ENCODE results near the gene CTDSP1.

CTDSP1 gene

GRCh38 chr2:218402911-218403411, 3.3 kb downstream of the CTDSP1 start:
- Histone ChIP-seq H3K4me1 (ENCODE audit: control insufficient read depth, low read depth, low read length) (peaks cover 21% of the 10 kb centered on the region), H3K4me3 (ENCODE audit: low read length) (no peak overlapping the region), H3K27me3 (ENCODE audit: control insufficient read depth, insufficient read depth, low read length) (peaks cover 17% of the 10 kb centered on the region), H3K36me3 (ENCODE audit: control insufficient read depth, low read depth, low read length) (no peaks in the 10 kb centered on the region), H3K9me3 (ENCODE audit: control insufficient read depth, low read depth, low read length) (no peaks in the 10 kb centered on the region), H3K9ac (ENCODE audit: low read length) (no peak overlapping the region), H3K27ac (ENCODE audit: low read length) (no peak overlapping the region)

- Histone ChIP-seq H3K9me3 (ENCODE audit: control insufficient read depth, low read depth, low read length) (no peaks in the 10 kb centered on the region), H3K4me1 (ENCODE audit: control insufficient read depth, low read depth, low read length) (peaks cover 21% of the 10 kb centered on the region), H3K27me3 (ENCODE audit: control insufficient read depth, insufficient read depth, low read length) (peaks cover 8% of the 10 kb centered on the region), H3K27ac (ENCODE audit: low read length) (no peak overlapping the region), H3K36me3 (ENCODE audit: control insufficient read depth, low read depth, low read length) (no peaks in the 10 kb centered on the region), H3K9ac (ENCODE audit: low read length) (no peak overlapping the region), H3K4me3 (ENCODE audit: low read length) (no peak overlapping the region)
Measured at GRCh38 chr2:218403810-218404209, 4.1 kb downstream of the CTDSP1 start.

- H3K27me3 ChIP-seq (ENCODE audit: control insufficient read depth, insufficient read depth, low read length): peaks cover 1% of the 10 kb centered on the region
- H3K9ac ChIP-seq (ENCODE audit: low read length): no peak overlapping the region
- peaks cover 21% of the 10 kb centered on the region for H3K4me1 ChIP-seq (ENCODE audit: control insufficient read depth, low read depth, low read length)
- no peaks in the 10 kb centered on the region for H3K9me3 ChIP-seq (ENCODE audit: control insufficient read depth, low read depth, low read length)
- no peak overlapping the region for H3K27ac ChIP-seq (ENCODE audit: low read length)
- H3K36me3 ChIP-seq (ENCODE audit: control insufficient read depth, low read depth, low read length): no peaks in the 10 kb centered on the region
- H3K4me3 ChIP-seq (ENCODE audit: low read length): no peak overlapping the region
Measured at GRCh38 chr2:218404351-218405085, 4.8 kb downstream of the CTDSP1 start.

- peaks cover 21% of the 10 kb centered on the region for H3K4me1 ChIP-seq (ENCODE audit: control insufficient read depth, low read depth, low read length)
- peak overlapping the region; percentile 75 for H3K4me3 ChIP-seq (ENCODE audit: low read length)
- H3K9ac ChIP-seq (ENCODE audit: low read length): peak overlapping the region; percentile 55
- no peak overlapping the region for H3K27ac ChIP-seq (ENCODE audit: low read length)
- H3K36me3 ChIP-seq (ENCODE audit: control insufficient read depth, low read depth, low read length): no peaks in the 10 kb centered on the region
- H3K9me3 ChIP-seq (ENCODE audit: control insufficient read depth, low read depth, low read length): no peaks in the 10 kb centered on the region
- H3K27me3 ChIP-seq (ENCODE audit: control insufficient read depth, insufficient read depth, low read length): no peaks in the 10 kb centered on the region
Measured at GRCh38 chr2:218405086-218405745, 5.5 kb downstream of the CTDSP1 start.

GRCh38 chr2:218405746-218406208, 6.1 kb downstream of the CTDSP1 start:
- peak overlapping the region; percentile 55 for H3K9ac ChIP-seq (ENCODE audit: low read length)
- peaks cover 21% of the 10 kb centered on the region for H3K4me1 ChIP-seq (ENCODE audit: control insufficient read depth, low read depth, low read length)
- no peaks in the 10 kb centered on the region for H3K36me3 ChIP-seq (ENCODE audit: control insufficient read depth, low read depth, low read length)
- H3K9me3 ChIP-seq (ENCODE audit: control insufficient read depth, low read depth, low read length): no peaks in the 10 kb centered on the region
- H3K27me3 ChIP-seq (ENCODE audit: control insufficient read depth, insufficient read depth, low read length): no peaks in the 10 kb centered on the region
- peak overlapping the region; percentile 75 for H3K4me3 ChIP-seq (ENCODE audit: low read length)
- peak overlapping the region; percentile 41 for H3K27ac ChIP-seq (ENCODE audit: low read length)

GRCh38 chr2:218406209-218406948, 6.7 kb downstream of the CTDSP1 start:
- Histone ChIP-seq H3K4me3 (ENCODE audit: low read length) (peak overlapping the region; percentile 75), H3K27me3 (ENCODE audit: control insufficient read depth, insufficient read depth, low read length) (no peaks in the 10 kb centered on the region), H3K36me3 (ENCODE audit: control insufficient read depth, low read depth, low read length) (no peaks in the 10 kb centered on the region), H3K27ac (ENCODE audit: low read length) (peak overlapping the region; percentile 69), H3K9ac (ENCODE audit: low read length) (peak overlapping the region; percentile 56), H3K9me3 (ENCODE audit: control insufficient read depth, low read depth, low read length) (no peaks in the 10 kb centered on the region), H3K4me1 (ENCODE audit: control insufficient read depth, low read depth, low read length) (peaks cover 21% of the 10 kb centered on the region)

GRCh38 chr2:218406949-218407618, 7.4 kb downstream of the CTDSP1 start:
- peaks cover 21% of the 10 kb centered on the region for H3K4me1 ChIP-seq (ENCODE audit: control insufficient read depth, low read depth, low read length)

GRCh38 chr2:218407717-218408116, 8.0 kb downstream of the CTDSP1 start:
- Histone ChIP-seq H3K36me3 (ENCODE audit: control insufficient read depth, low read depth, low read length) (no peaks in the 10 kb centered on the region), H3K9me3 (ENCODE audit: control insufficient read depth, low read depth, low read length) (no peaks in the 10 kb centered on the region), H3K27ac (ENCODE audit: low read length) (no peak overlapping the region), H3K4me1 (ENCODE audit: control insufficient read depth, low read depth, low read length) (peaks cover 21% of the 10 kb centered on the region), H3K27me3 (ENCODE audit: control insufficient read depth, insufficient read depth, low read length) (no peaks in the 10 kb centered on the region), H3K9ac (ENCODE audit: low read length) (no peak overlapping the region), H3K4me3 (ENCODE audit: low read length) (no peak overlapping the region)

More at GRCh38 chr2:218406949-218407618, 7.4 kb downstream of the CTDSP1 start:
- Histone ChIP-seq H3K9ac (ENCODE audit: low read length) (peak overlapping the region; percentile 56), H3K4me3 (ENCODE audit: low read length) (peak overlapping the region; percentile 57), H3K27ac (ENCODE audit: low read length) (peak overlapping the region; percentile 69), H3K36me3 (ENCODE audit: control insufficient read depth, low read depth, low read length) (no peaks in the 10 kb centered on the region), H3K9me3 (ENCODE audit: control insufficient read depth, low read depth, low read length) (no peaks in the 10 kb centered on the region), H3K27me3 (ENCODE audit: control insufficient read depth, insufficient read depth, low read length) (no peaks in the 10 kb centered on the region)

GRCh38 chr2:218418321-218418716, 18.7 kb downstream of the CTDSP1 start:
- peaks cover 10% of the 10 kb centered on the region for H3K4me1 ChIP-seq (ENCODE audit: control insufficient read depth, low read depth, low read length)
- no peaks in the 10 kb centered on the region for H3K27me3 ChIP-seq (ENCODE audit: control insufficient read depth, insufficient read depth, low read length)
- H3K27ac ChIP-seq (ENCODE audit: low read length): no peak overlapping the region
- H3K9ac ChIP-seq (ENCODE audit: low read length): no peak overlapping the region
- no peaks in the 10 kb centered on the region for H3K9me3 ChIP-seq (ENCODE audit: control insufficient read depth, low read depth, low read length)
- no peak overlapping the region for H3K4me3 ChIP-seq (ENCODE audit: low read length)
- H3K36me3 ChIP-seq (ENCODE audit: control insufficient read depth, low read depth, low read length): no peaks in the 10 kb centered on the region

GRCh38 chr2:218418717-218419458, 19.2 kb downstream of the CTDSP1 start, which contains the start of gene VIL1:
VIL1 (plus strand) TSS chr2:218419123; CDS start chr2:218423779, 4,656 bp downstream.
- Histone ChIP-seq H3K27ac (ENCODE audit: low read length) (no peak within 1 kb of the TSS), H3K4me3 (ENCODE audit: low read length) (no peak within 1 kb of the TSS), H3K36me3 (ENCODE audit: control insufficient read depth, low read depth, low read length) (no peaks in the 10 kb centered on the region), H3K9ac (ENCODE audit: low read length) (no peak within 1 kb of the TSS), H3K27me3 (ENCODE audit: control insufficient read depth, insufficient read depth, low read length) (no peaks in the 10 kb centered on the region), H3K9me3 (ENCODE audit: control insufficient read depth, low read depth, low read length) (no peaks in the 10 kb centered on the region), H3K4me1 (ENCODE audit: control insufficient read depth, low read depth, low read length) (peaks cover 10% of the 10 kb centered on the region)
